ENCODE measurements around the gene MAPK10.

GRCh38 chr4:86184216-86184900 lies 175.5 kb downstream of the MAPK10 start:
- no peak for TF ChIP-seq MAX (IDR thresholded peaks at IDR 0.05)
- no peak for TF ChIP-seq CREB1 (IDR thresholded peaks at IDR 0.05; ENCODE audit: low read depth)
- no peak for TF ChIP-seq TAF1 (IDR thresholded peaks at IDR 0.05; ENCODE audit: low read depth)
- no peak for TF ChIP-seq TCF12 (IDR thresholded peaks at IDR 0.05; ENCODE audit: low read depth)
- no peak for TF ChIP-seq YY1 (IDR thresholded peaks at IDR 0.05; ENCODE audit: low read depth)
- TF ChIP-seq EGR1 (IDR thresholded peaks at IDR 0.05): no peak
- no peak for TF ChIP-seq RAD21 (IDR thresholded peaks at IDR 0.05; ENCODE audit: low read depth)
- no peak for TF ChIP-seq REST (IDR thresholded peaks at IDR 0.05; ENCODE audit: low read depth)

Measured in Ishikawa (cell line).